ENCODE measurements around the gene NISCH. TPM values are rescaled to one million over a fixed set of nuclear protein-coding genes. Genes with fewer than 3 reads are reported as not detected.

NISCH gene
- total RNA-seq, 1 experiment from 2014 or later: 60.4 TPM

- Histone ChIP-seq H3K27me3 (ENCODE audit: low read length) (no peaks in the 10 kb centered on the region), H3K4me2 (ENCODE audit: low read length) (no peak overlapping the region), H3K4me1 (ENCODE audit: insufficient read depth, low read length) (no peaks in the 10 kb centered on the region), H2AFZ (ENCODE audit: low read length) (no peak overlapping the region), H3F3A (ENCODE audit: low read length, unreplicated experiment) (no peaks in the 10 kb centered on the region), H3K36me3 (ENCODE audit: low read depth, low read length) (no peaks in the 10 kb centered on the region), H3K79me2 (ENCODE audit: low read length) (no peaks in the 10 kb centered on the region), H4K20me1 (ENCODE audit: low read length) (no peaks in the 10 kb centered on the region), H3K9ac (ENCODE audit: low read length) (no peak overlapping the region), H3K27ac (ENCODE audit: low read length) (no peak overlapping the region), H3K9me3 (ENCODE audit: low read length) (no peaks in the 10 kb centered on the region), H3K9me2 (replicated peaks; ENCODE audit: low read length) (no peaks in the 10 kb centered on the region), H3K4me3 (ENCODE audit: low read length) (no peak overlapping the region)
- ChIA-PET POLR2A (ENCODE audit: unreplicated experiment) (no interaction called here), CTCF (no interaction called here)
- intact Hi-C loops (cut with micrococcal nuclease): no loop called here
- DNase-seq (no peak), ATAC-seq (no peak)
- no peak for TF ChIP-seq CTCF (conservative IDR thresholded peaks at IDR 0.05; ENCODE audit: low read depth, low read length)
- TF ChIP-seq EZH2phosphoT487 (IDR thresholded peaks at IDR 0.05; ENCODE audit: borderline replicate concordance, low read length): no peak
- no peak for TF ChIP-seq EZH2 (IDR thresholded peaks at IDR 0.05; ENCODE audit: low read length, unreplicated experiment)
- no TSS peak for BruUV-seq (replicated peaks)
These were observed 62.7 kb downstream of the NISCH start for GRCh38 chr3:52517796-52518722.

GRCh38 chr3:52518723-52519444 is 63.5 kb downstream of the NISCH start:
- Histone ChIP-seq H3K4me3 (ENCODE audit: low read length) (no peak overlapping the region), H4K20me1 (ENCODE audit: low read length) (no peaks in the 10 kb centered on the region), H3K4me2 (ENCODE audit: low read length) (no peak overlapping the region), H3F3A (ENCODE audit: low read length, unreplicated experiment) (no peaks in the 10 kb centered on the region), H3K9me2 (replicated peaks; ENCODE audit: low read length) (no peaks in the 10 kb centered on the region), H3K9ac (ENCODE audit: low read length) (no peak overlapping the region), H3K27ac (ENCODE audit: low read length) (no peak overlapping the region), H3K36me3 (ENCODE audit: low read depth, low read length) (no peaks in the 10 kb centered on the region), H3K79me2 (ENCODE audit: low read length) (no peaks in the 10 kb centered on the region), H3K4me1 (ENCODE audit: insufficient read depth, low read length) (no peaks in the 10 kb centered on the region), H2AFZ (ENCODE audit: low read length) (no peak overlapping the region), H3K27me3 (ENCODE audit: low read length) (no peaks in the 10 kb centered on the region), H3K9me3 (ENCODE audit: low read length) (no peaks in the 10 kb centered on the region)
- intact Hi-C loops (cut with micrococcal nuclease): no loop called here
- no TSS peak for BruUV-seq (replicated peaks)
- ChIA-PET CTCF (no interaction called here), POLR2A (ENCODE audit: unreplicated experiment) (no interaction called here)
- TF ChIP-seq EZH2phosphoT487 (IDR thresholded peaks at IDR 0.05; ENCODE audit: borderline replicate concordance, low read length) (no peak), CTCF (conservative IDR thresholded peaks at IDR 0.05; ENCODE audit: low read depth, low read length) (no peak), EZH2 (IDR thresholded peaks at IDR 0.05; ENCODE audit: low read length, unreplicated experiment) (no peak)
- ATAC-seq (no peak), DNase-seq (no peak)

Data from PC-3 (cell line).